ENCODE data around the gene SOX13. TPM values are rescaled to one million over a fixed set of nuclear protein-coding genes. Genes with fewer than 3 reads are reported as not detected.
A peak's percentile ranks its signal among the peaks of the same experiment; 100 is the strongest.

The SOX13 gene
- total RNA-seq, 6 experiments from 2014 or later = 12.5 to 29.1 (median 17.1) TPM

DNA sequence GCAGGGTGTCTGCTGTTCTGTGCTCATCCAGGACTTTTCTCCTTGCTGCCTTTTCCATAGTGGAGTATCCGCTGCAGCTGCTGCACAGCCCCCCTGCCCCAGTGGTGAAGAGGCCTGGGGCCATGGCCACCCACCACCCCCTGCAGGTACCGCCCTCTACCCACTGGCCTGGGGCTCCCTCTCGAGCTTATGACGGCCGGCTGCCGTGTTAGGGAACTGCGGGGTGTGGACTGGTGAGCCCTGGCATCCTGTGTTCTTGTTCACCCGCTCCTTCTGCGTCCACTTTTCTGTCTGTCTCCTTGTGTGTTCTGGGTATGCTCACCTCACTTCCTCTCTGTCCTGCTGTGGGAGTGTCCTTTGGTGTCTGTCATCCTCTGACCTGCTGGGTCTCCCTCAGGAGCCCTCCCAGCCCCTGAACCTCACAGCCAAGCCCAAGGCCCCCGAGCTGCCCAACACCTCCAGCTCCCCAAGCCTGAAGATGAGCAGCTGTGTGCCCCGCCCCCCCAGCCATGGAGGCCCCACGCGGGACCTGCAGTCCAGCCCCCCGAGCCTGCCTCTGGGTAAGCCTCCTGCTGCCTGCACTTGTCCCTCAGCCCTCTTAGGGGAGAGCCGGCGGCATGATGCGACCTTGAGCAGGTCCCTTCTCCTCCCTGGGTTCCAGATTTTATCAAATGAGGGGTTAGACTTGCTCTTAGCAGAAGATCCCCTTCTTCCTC lies 49.1 kb downstream of the SOX13 start:
- DNase-seq (no peak), ATAC-seq (no peak)
- intact Hi-C loops (cut with DNase I) = loop anchor here in 1 of 2 donors (10.0 kb wide), 1 partner anchor 47 kb away; the partner anchor contains the start of gene SOX13
- no peak overlapping the region for H3K4me3 ChIP-seq
- peaks cover 0 to 35% (median 14%) of the 10 kb centered on the region in 4 donors for H3K36me3 ChIP-seq
- H3K4me1 ChIP-seq = peaks cover 0 to 4% (median 2%) of the 10 kb centered on the region in 4 donors
- H3K27me3 ChIP-seq = no peaks in the 10 kb centered on the region
- 95% methylated on average over 7 of the region's 17 CpGs for WGBS (ENCODE audit: insufficient coverage, low coverage, low lambda C conversion rate, missing lambda C conversion rate)
- H3K9me3 ChIP-seq = no peaks in the 10 kb centered on the region
- no peak overlapping the region for H3K27ac ChIP-seq
- TF ChIP-seq POLR2A (IDR thresholded peaks at IDR 0.05) = no peak
- TF ChIP-seq, protein P1, sequence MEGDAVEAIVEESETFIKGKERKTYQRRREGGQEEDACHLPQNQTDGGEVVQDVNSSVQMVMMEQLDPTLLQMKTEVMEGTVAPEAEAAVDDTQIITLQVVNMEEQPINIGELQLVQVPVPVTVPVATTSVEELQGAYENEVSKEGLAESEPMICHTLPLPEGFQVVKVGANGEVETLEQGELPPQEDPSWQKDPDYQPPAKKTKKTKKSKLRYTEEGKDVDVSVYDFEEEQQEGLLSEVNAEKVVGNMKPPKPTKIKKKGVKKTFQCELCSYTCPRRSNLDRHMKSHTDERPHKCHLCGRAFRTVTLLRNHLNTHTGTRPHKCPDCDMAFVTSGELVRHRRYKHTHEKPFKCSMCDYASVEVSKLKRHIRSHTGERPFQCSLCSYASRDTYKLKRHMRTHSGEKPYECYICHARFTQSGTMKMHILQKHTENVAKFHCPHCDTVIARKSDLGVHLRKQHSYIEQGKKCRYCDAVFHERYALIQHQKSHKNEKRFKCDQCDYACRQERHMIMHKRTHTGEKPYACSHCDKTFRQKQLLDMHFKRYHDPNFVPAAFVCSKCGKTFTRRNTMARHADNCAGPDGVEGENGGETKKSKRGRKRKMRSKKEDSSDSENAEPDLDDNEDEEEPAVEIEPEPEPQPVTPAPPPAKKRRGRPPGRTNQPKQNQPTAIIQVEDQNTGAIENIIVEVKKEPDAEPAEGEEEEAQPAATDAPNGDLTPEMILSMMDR (IDR thresholded peaks at IDR 0.05) = no peak

DNA sequence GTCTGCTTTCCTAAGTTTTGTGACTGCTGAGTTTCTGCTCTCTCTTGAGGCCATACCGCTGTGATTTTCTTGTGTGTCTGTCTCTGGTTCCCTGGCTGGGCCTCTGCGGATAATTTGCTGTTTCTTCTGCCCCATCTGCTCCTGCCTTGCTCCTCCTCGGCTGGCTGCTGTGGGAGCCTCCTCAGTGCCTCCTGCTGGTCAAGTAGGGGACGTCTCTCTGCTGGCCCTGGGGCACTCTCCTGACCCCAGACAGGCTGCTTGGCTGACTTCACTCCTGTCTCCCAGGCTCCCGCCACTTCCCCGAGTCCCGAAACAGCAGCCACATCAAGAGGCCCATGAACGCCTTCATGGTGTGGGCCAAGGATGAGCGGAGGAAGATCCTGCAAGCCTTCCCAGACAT lies 50.5 kb downstream of the SOX13 start:
- no peaks in the 10 kb centered on the region for H3K27me3 ChIP-seq

DNA sequence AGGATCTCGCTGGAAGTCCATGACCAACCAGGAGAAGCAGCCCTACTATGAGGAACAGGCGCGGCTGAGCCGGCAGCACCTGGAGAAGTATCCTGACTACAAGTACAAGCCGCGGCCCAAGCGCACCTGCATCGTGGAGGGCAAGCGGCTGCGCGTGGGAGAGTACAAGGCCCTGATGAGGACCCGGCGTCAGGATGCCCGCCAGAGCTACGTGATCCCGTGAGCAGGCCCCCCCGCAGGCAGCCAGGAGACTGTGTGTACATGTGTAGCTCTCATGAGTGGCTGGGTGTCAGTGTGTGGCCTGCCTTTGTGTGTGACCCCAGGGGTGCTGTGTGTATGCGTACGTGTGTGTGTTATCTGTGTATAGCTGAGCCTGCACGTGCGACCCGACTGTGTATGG lies 51.7 kb downstream of the SOX13 start:
- intact Hi-C loops (cut with DNase I) = loop anchor here (5.0 to 10.0 kb wide), 4 partner anchors 42 to 257 kb away; partner anchors contain the start of gene SOX13 (in 1 of the 2)
- ATAC-seq (no peak), DNase-seq (no peak)
- WGBS (ENCODE audit: insufficient coverage, low coverage, low lambda C conversion rate, missing lambda C conversion rate) = 86% methylated on average over 5 of the region's 22 CpGs
- Histone ChIP-seq H3K27ac (no peak overlapping the region), H3K4me3 (no peak overlapping the region), H3K36me3 (peaks cover 0 to 29% (median 9%) of the 10 kb centered on the region in 4 donors), H3K9me3 (no peaks in the 10 kb centered on the region), H3K27me3 (no peaks in the 10 kb centered on the region), H3K4me1 (peaks cover 0 to 22% (median 10%) of the 10 kb centered on the region in 4 donors)
- TF ChIP-seq POLR2A (IDR thresholded peaks at IDR 0.05) = no peak
- TF ChIP-seq, protein P1 (IDR thresholded peaks at IDR 0.05) = no peak

More for the DNA sequence above, 50.5 kb downstream of the SOX13 start:
- H3K9me3 ChIP-seq = no peaks in the 10 kb centered on the region
- no peak for DNase-seq
- no peak overlapping the region for H3K4me3 ChIP-seq
- peak in 1 of 4 donors; percentile 8 for ATAC-seq
- peaks cover 0 to 29% (median 9%) of the 10 kb centered on the region in 4 donors for H3K36me3 ChIP-seq
- intact Hi-C loops (cut with DNase I) = loop anchor here in 1 of 2 donors (10.0 kb wide), 1 partner anchor 49 kb away; the partner anchor contains the start of gene SOX13
- peaks cover 0 to 18% (median 8%) of the 10 kb centered on the region in 4 donors for H3K4me1 ChIP-seq
- WGBS (ENCODE audit: insufficient coverage, low coverage, low lambda C conversion rate, missing lambda C conversion rate) = 58% methylated on average over 4 of the region's 9 CpGs
- no peak overlapping the region for H3K27ac ChIP-seq
- TF ChIP-seq, protein P1 (IDR thresholded peaks at IDR 0.05) = peak; percentile 23 to 44 (median 38)
- no peak for TF ChIP-seq POLR2A (IDR thresholded peaks at IDR 0.05)

DNA sequence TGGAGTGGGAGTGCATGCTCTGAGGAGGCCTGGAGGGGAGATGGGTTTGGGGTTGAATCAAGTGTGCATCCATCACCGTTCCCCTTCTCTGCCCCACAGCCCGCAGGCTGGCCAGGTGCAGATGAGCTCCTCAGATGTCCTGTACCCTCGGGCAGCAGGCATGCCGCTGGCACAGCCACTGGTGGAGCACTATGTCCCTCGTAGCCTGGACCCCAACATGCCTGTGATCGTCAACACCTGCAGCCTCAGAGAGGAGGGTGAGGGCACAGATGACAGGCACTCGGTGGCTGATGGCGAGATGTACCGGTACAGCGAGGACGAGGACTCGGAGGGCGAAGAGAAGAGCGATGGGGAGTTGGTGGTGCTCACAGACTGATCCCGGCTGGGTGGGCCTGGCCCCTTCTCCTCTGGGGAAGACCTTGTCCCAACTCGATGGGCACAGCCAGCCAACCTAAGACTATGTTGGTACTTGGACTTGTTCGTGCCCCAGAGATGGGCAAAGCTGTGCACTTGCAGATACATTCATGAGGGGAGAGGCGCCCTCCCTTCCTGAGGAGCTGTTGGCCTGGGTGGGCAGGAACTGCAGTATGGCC lies 52.9 kb downstream of the SOX13 start:
- no peak overlapping the region for H3K4me3 ChIP-seq
- peaks cover 0 to 30% (median 15%) of the 10 kb centered on the region in 4 donors for H3K4me1 ChIP-seq
- H3K27ac ChIP-seq = no peak overlapping the region
- H3K36me3 ChIP-seq = peaks cover 0 to 29% (median 9%) of the 10 kb centered on the region in 4 donors
- 88% methylated on average over 3 of the region's 18 CpGs for WGBS (ENCODE audit: insufficient coverage, low coverage, low lambda C conversion rate, missing lambda C conversion rate)
- H3K9me3 ChIP-seq = no peaks in the 10 kb centered on the region
- no peak for DNase-seq
- TF ChIP-seq, protein P1 (IDR thresholded peaks at IDR 0.05) = no peak
- no peak for TF ChIP-seq POLR2A (IDR thresholded peaks at IDR 0.05)
- ATAC-seq = no peak
- H3K27me3 ChIP-seq = no peaks in the 10 kb centered on the region
- intact Hi-C loops (cut with DNase I) = loop anchor here (5.0 to 10.0 kb wide), 4 partner anchors 44 to 259 kb away; partner anchors contain the start of gene SOX13 (in 1 of the 2)
